BJ (cell line): ENCODE results near the gene LCE3D. TPM values are rescaled to one million over a fixed set of nuclear protein-coding genes. Genes with fewer than 3 reads are reported as not detected.
"Not testable (repeated sequence)": the region's sequence is repeated elsewhere in the genome, so short reads cannot be mapped to it uniquely, and the experiment has no call there.

ENCODE experiments used
- CTCF ChIA-PET: fragments of 350-600 bp; formaldehyde crosslinking; extraction: SDS; loops from one replicate; lab custom pipeline; 2021; ENCODE audit warnings: antibody characterized with exemption, inconsistent platforms; lab: Yijun Ruan, JAX
- POLR2A ChIA-PET: fragments of 300-600 bp; sonication (Branson Sonifier 250); formaldehyde crosslinking; extraction: SDS; loops from one replicate; lab custom pipeline; 2021; ENCODE audit warnings: antibody characterized with exemption; lab: Charles Lee
- DNase-seq: peaks from one replicate; pipeline ENCODE4 v3.0.0-alpha.2; 2011; ENCODE audit warnings: low read depth
- H3K27me3 ChIP-seq: 2 replicates; pipeline ENCODE4 v1.6.0; 2011; ENCODE audit warnings: low read length; ENCODE audit not compliant: control insufficient read depth, insufficient read depth
- H3K36me3 ChIP-seq: 2 replicates; pipeline ENCODE4 v1.5.1; 2011; ENCODE audit warnings: low read length; ENCODE audit not compliant: control insufficient read depth, insufficient read depth
- H3K4me3 ChIP-seq: 2 replicates; pipeline ENCODE4 v1.5.1; 2011; ENCODE audit warnings: low read depth, mild to moderate bottlenecking, control low read depth, low read length
- CTCF ChIP-seq: IDR thresholded peaks from 2 replicates; pipeline ENCODE4 v1.5.1; 2011; ENCODE audit warnings: low read depth, mild to moderate bottlenecking, control low read depth, inconsistent platforms, low read length, moderate library complexity; ENCODE audit not compliant: insufficient read depth
- polyA plus RNA-seq: library from polyadenylated mRNA; depleted of rRNA; stranded (reverse); fragments of >200 nt; gene quantifications from 2 replicates; pipeline ENCODE4 v1.2.3, GENCODE V29; 2011

The LCE3D gene
- polyA plus RNA-seq, 1 experiment = not detected

GRCh38 chr1:152577168-152577567 lies 3.1 kb downstream of the LCE3D start:
- no peak for DNase-seq
- Histone ChIP-seq H3K36me3 (no peaks in the 10 kb centered on the region), H3K27me3 (no peaks in the 10 kb centered on the region), H3K4me3 (no peak overlapping the region)
- no peak for TF ChIP-seq CTCF
- ChIA-PET CTCF (no interaction called here), POLR2A (no interaction called here)

- TF ChIP-seq CTCF = no peak
- Histone ChIP-seq H3K36me3 (no peaks in the 10 kb centered on the region), H3K4me3 (no peak within 1 kb of the TSS), H3K27me3 (no peaks in the 10 kb centered on the region)
- ChIA-PET CTCF (no interaction called here), POLR2A (no interaction called here)
- DNase-seq = no peak
These were observed 13.6 kb downstream of the LCE3D start, which contains the start of gene LCE3E for GRCh38 chr1:152566681-152567080. TSS of gene LCE3E (minus strand) at chr1:152566780. CDS start at chr1:152566208, 572 bp downstream.

- no peak overlapping the region for H3K4me3 ChIP-seq
- no peak for TF ChIP-seq CTCF
- ChIA-PET POLR2A (no interaction called here), CTCF (no interaction called here)
- no peaks in the 10 kb centered on the region for H3K36me3 ChIP-seq
- no peaks in the 10 kb centered on the region for H3K27me3 ChIP-seq
- DNase-seq = no peak
These were observed 14.6 kb downstream of the LCE3D start for GRCh38 chr1:152565535-152566215.

- no peaks in the 10 kb centered on the region for H3K27me3 ChIP-seq
- no peaks in the 10 kb centered on the region for H3K36me3 ChIP-seq
- H3K4me3 ChIP-seq = no peak overlapping the region
- TF ChIP-seq CTCF = no peak
- DNase-seq = no peak
- ChIA-PET CTCF (no interaction called here), POLR2A (no interaction called here)
These were observed 15.2 kb downstream of the LCE3D start for GRCh38 chr1:152565115-152565514.

GRCh38 chr1:152548358-152548757 lies 32.0 kb downstream of the LCE3D start:
- H3K36me3 ChIP-seq, POLR2A ChIA-PET, H3K27me3 ChIP-seq, DNase-seq, CTCF ChIA-PET, H3K4me3 ChIP-seq: not testable (repeated sequence)

- Histone ChIP-seq H3K27me3 (no peaks in the 10 kb centered on the region), H3K4me3 (no peak overlapping the region), H3K36me3 (no peaks in the 10 kb centered on the region)
- ChIA-PET CTCF (interaction anchor here (0.7 kb wide), 1 partner anchor 12 kb away, joined by 3 read pairs; no protein-coding TSS in a partner anchor), POLR2A (no interaction called here)
- no peak for DNase-seq
- TF ChIP-seq CTCF = no peak
These were observed 33.6 kb downstream of the LCE3D start for GRCh38 chr1:152546704-152547103.
